Fibroblast of lung (primary cell): ENCODE results near the gene GUCY1A2. TPM values are rescaled to one million over a fixed set of nuclear protein-coding genes. Genes with fewer than 3 reads are reported as not detected.
"Not testable (repeated sequence)": the region's sequence is repeated elsewhere in the genome, so short reads cannot be mapped to it uniquely, and the experiment has no call there.

ENCODE experiments used
- DNase-seq, 2 donors: peaks; one replicate each; pipeline versions ENCODE4 v3.0.0 to v3.0.0-alpha.2; 2010; ENCODE audit warnings: low read depth in 2 of 2
- H2AFZ ChIP-seq: 2 replicates; pipeline ENCODE4 v1.5.1; 2012; ENCODE audit warnings: low read length, control low read depth, inconsistent platforms
- H3K27ac ChIP-seq: 2 replicates; pipeline ENCODE4 v1.5.1; 2011; ENCODE audit warnings: low read length, control low read depth; ENCODE audit not compliant: insufficient read depth
- H3K27me3 ChIP-seq: 2 replicates; pipeline ENCODE4 v1.5.1; 2011; ENCODE audit warnings: mild to moderate bottlenecking, low read length; ENCODE audit not compliant: control insufficient read depth, insufficient read depth
- H3K36me3 ChIP-seq: 2 replicates; pipeline ENCODE4 v1.5.1; 2011; ENCODE audit warnings: low read length; ENCODE audit not compliant: control insufficient read depth, insufficient read depth
- H3K4me1 ChIP-seq: 2 replicates; pipeline ENCODE4 v1.5.1; 2011; ENCODE audit warnings: low read length; ENCODE audit not compliant: control insufficient read depth, insufficient read depth; ENCODE audit errors: extremely low read depth
- H3K4me2 ChIP-seq: 2 replicates; pipeline ENCODE4 v1.5.1; 2011; ENCODE audit warnings: low read length, control low read depth; ENCODE audit not compliant: insufficient read depth; ENCODE audit errors: extremely low read depth
- H3K4me3 ChIP-seq, 4 experiments: fragments of 200-600 bp in 1 of 4; sonication (generic) in 1 of 4; replicated peaks in 1 of 4; 2 replicates each; pipeline ENCODE4 v1.5.1; 2011 to 2016; ENCODE audit warnings: low read length in 4 of 4, low read depth in 3 of 4, mild to moderate bottlenecking in 3 of 4, control low read depth in 2 of 4, inconsistent platforms in 1 of 4, mixed read lengths in 1 of 4; ENCODE audit not compliant: insufficient read depth in 1 of 4; ENCODE audit errors: control extremely low read depth in 1 of 4
- H3K79me2 ChIP-seq: 2 replicates; pipeline ENCODE4 v1.5.1; 2012; ENCODE audit warnings: mild to moderate bottlenecking, low read length, inconsistent platforms; ENCODE audit not compliant: control insufficient read depth, insufficient read depth
- H3K9ac ChIP-seq: 2 replicates; pipeline ENCODE4 v1.5.1; 2011; ENCODE audit warnings: mild to moderate bottlenecking, low read length, control low read depth; ENCODE audit not compliant: insufficient read depth
- H3K9me3 ChIP-seq: 2 replicates; pipeline ENCODE4 v1.5.1; 2012; ENCODE audit warnings: low read depth, low read length; ENCODE audit not compliant: control insufficient read depth, insufficient read depth
- H4K20me1 ChIP-seq: 2 replicates; pipeline ENCODE4 v1.5.1; 2011; ENCODE audit warnings: low read length; ENCODE audit not compliant: control insufficient read depth, insufficient read depth; ENCODE audit errors: extremely low read depth
- CTCF ChIP-seq, 2 donors: IDR thresholded peaks in 1 of 2; conservative IDR thresholded peaks in 1 of 2; 1 replicate in 1 of 2; 2 replicates in 1 of 2; pipeline ENCODE4 v1.5.1; 2011 to 2012; ENCODE audit warnings: low read length in 2 of 2, control low read depth in 1 of 2, inconsistent platforms in 1 of 2, low read depth in 1 of 2, mild to moderate bottlenecking in 1 of 2
- EZH2 ChIP-seq: IDR thresholded peaks from 2 replicates; pipeline ENCODE4 v1.5.1; 2012; ENCODE audit warnings: low read length, control low read depth, mild to moderate bottlenecking; ENCODE audit errors: missing control alignments
- polyA minus RNA-seq: library from RNA; depleted of rRNA, polyadenylated mRNA; stranded (reverse); fragments of >200 nt; gene quantifications from 2 replicates; pipeline ENCODE4 v1.2.3, GENCODE V29; 2011; ENCODE audit warnings: low replicate concordance
- polyA plus RNA-seq, 2 donors: library from polyadenylated mRNA; depleted of rRNA in 1 of 2; stranded (reverse) in 1 of 2; unstranded in 1 of 2; fragments of >200 nt; gene quantifications; 2 replicates each; pipeline ENCODE4 v1.2.1, GENCODE V29; 2011 to 2012; ENCODE audit warnings: missing spikeins in 1 of 2
- total RNA-seq: library from RNA; depleted of rRNA; stranded (reverse); fragments of >200 nt; gene quantifications from 2 replicates; pipeline ENCODE4 v1.2.1, GENCODE V29; 2014

The GUCY1A2 gene
- total RNA-seq (0.50 and 2.6 TPM in 2 replicates), polyA plus RNA-seq (0.19 and 1.4 TPM in 2 replicates), polyA minus RNA-seq (0.67 and 2.9 TPM in 2 replicates)
- 0.17 and 1.2 TPM in 2 replicates for polyA plus RNA-seq (2012)

DNA sequence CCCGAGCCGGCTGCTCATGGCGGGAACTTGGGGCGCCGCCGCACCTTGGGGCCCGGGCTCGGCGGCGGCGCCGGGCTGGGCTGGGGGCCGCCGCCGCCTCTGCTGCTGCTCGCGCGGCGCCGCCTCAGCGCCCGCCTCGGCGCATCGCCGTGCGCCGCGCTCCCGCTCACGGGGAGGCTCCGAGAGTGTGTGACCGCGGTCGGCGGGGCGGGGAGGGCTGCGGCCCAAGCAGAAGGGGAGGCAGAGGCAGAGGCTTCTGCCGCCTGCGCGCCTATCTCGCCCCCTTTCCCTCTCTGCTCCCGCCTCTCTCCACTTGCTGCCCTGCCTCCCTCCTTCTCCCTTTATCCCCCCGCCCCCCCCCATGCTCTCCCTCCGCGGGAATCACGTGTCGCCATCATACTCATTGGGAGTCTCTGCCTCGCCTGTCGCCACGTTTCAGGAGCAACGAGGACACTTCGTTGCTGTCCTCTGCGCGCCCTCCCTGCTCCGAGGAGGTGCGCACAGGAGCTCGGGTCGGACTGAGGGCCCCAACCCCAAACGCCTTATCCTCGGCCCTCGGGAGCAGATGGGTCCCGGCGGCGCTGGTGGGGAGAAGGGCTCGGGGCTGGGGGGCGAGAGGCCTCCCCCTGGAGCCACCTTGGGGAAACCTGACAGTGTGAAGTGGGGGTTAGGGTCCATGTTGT, at the start of gene GUCY1A2:
TSS of gene GUCY1A2 (minus strand) at position 258 of the 683 bp plus-strand sequence. CDS start 421 bp downstream, outside the sequence.
- peak within 1 kb of the TSS; percentile 48 for H2AFZ ChIP-seq
- H3K4me3 ChIP-seq: peak within 1 kb of the TSS; percentile 32 to 54 (median 52)
- H3K27me3 ChIP-seq: peaks cover 4% of the 10 kb centered on the region
- H4K20me1 ChIP-seq: no peaks in the 10 kb centered on the region
- H3K36me3 ChIP-seq: no peaks in the 10 kb centered on the region
- no peaks in the 10 kb centered on the region for H3K79me2 ChIP-seq
- TF ChIP-seq EZH2 (no peak), CTCF (conservative IDR thresholded peaks at IDR 0.05 in 1 of 2, IDR thresholded peaks at IDR 0.05 in 1 of 2; ENCODE audit: low read depth in 1 of 2, low read length in 2 of 2) (no peak)
- no peaks in the 10 kb centered on the region for H3K9me3 ChIP-seq
- H3K4me2 ChIP-seq: peak within 1 kb of the TSS; percentile 86
- H3K9ac ChIP-seq: peak within 1 kb of the TSS; percentile 68
- no peak within 1 kb of the TSS for H3K27ac ChIP-seq
- peaks cover 4% of the 10 kb centered on the region for H3K4me1 ChIP-seq
- peak; percentile 12 to 37 for DNase-seq

- no peak for DNase-seq
- Histone ChIP-seq H3K4me3 (no peak overlapping the region), H4K20me1 (no peaks in the 10 kb centered on the region), H3K9ac (no peak overlapping the region), H3K36me3 (no peaks in the 10 kb centered on the region), H3K27me3 (no peaks in the 10 kb centered on the region), H3K9me3 (no peaks in the 10 kb centered on the region), H3K79me2 (no peaks in the 10 kb centered on the region), H3K27ac (no peak overlapping the region), H3K4me1 (no peaks in the 10 kb centered on the region), H3K4me2 (no peak overlapping the region), H2AFZ (no peak overlapping the region)
- TF ChIP-seq EZH2: no peak
- TF ChIP-seq CTCF (conservative IDR thresholded peaks at IDR 0.05 in 1 of 2, IDR thresholded peaks at IDR 0.05 in 1 of 2; ENCODE audit: low read depth in 1 of 2, low read length in 2 of 2): no peak
These were observed 36.1 kb upstream of the GUCY1A2 start for GRCh38 chr11:107054391-107054790.

GRCh38 chr11:107051332-107051731, 33.1 kb upstream of the GUCY1A2 start:
- not testable (repeated sequence) for H3K9me3 ChIP-seq, H4K20me1 ChIP-seq, H3K36me3 ChIP-seq, DNase-seq, H3K9ac ChIP-seq, H3K4me2 ChIP-seq, H2AFZ ChIP-seq, H3K4me3 ChIP-seq, H3K79me2 ChIP-seq, H3K4me1 ChIP-seq, H3K27me3 ChIP-seq, H3K27ac ChIP-seq

DNA sequence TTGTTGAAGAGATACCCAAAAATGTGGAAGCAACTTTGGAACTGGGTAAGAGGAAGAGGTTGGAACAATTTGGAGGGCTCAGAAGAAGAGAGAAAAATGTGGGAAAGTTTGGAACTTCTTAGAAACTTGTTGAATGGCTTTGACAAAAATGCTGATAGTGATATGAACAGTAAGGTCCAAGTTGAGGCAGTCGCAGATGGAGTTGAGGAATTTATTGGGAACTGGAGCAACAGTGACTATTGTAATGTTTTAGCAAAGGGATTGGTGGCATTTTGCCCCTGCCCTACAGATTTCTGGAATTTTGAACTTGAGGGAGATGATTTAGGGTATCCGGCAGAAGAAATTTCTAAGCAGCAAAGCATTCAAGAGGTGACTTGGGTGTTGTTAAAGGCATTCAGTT, 32.6 kb upstream of the GUCY1A2 start:
- not testable (repeated sequence) for H3K27me3 ChIP-seq, H3K9ac ChIP-seq, H3K4me3 ChIP-seq, H3K4me2 ChIP-seq, H3K9me3 ChIP-seq, H3K36me3 ChIP-seq, H3K27ac ChIP-seq, H2AFZ ChIP-seq, DNase-seq, H4K20me1 ChIP-seq, H3K4me1 ChIP-seq, H3K79me2 ChIP-seq
